Astrocyte of the spinal cord (primary cell): Measurements from ENCODE around the gene IL6.

ENCODE experiments used
- DNase-seq: peaks from one replicate; pipeline ENCODE4 v3.0.0; 2011; ENCODE audit warnings: low read depth, low spot score
- H3K4me3 ChIP-seq: 2 replicates; pipeline ENCODE4 v1.5.1; 2011; ENCODE audit warnings: low read depth, mild to moderate bottlenecking, low read length, moderate library complexity
- in situ Hi-C: cut with HindIII; loops from 2 replicates; pipeline ENCODE4 v1.10.0; 2017; ENCODE audit warnings: low sequenced_read_pairs
- TF ChIP-seq, protein P1 (sequence below): IDR thresholded peaks from 2 replicates; pipeline ENCODE4 v1.5.1; 2012; ENCODE audit warnings: low read depth, mild to moderate bottlenecking, low read length, inconsistent platforms

The IL6 gene

DNA sequence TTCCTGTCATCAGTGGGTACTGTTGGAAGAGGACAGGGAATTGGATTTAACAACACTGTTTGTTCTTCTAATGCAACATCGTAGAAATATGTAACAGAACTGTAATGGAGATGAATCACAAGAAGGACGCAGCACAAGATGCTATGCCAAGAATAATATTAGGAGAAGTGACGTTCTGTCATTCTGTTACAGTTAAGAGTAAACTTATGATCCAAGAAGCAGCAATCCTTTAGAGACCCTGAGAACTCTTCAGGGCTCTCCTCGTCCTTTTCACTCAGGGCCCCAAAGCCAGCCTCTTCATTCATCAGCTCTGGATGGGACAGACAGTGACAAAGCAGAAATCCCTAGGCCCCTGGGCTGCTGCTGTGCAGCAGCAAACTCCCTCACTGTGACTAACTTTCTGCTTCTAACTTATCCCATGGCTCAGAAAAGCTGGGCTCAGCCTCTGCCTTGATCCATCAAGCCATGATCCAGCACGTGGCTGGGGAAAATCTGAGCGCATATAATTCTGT is 8.7 kb upstream of the IL6 start:
- H3K4me3 ChIP-seq: no peak overlapping the region
- in situ Hi-C loops: no loop called here
- DNase-seq: peak; percentile 95
- TF ChIP-seq, protein P1, sequence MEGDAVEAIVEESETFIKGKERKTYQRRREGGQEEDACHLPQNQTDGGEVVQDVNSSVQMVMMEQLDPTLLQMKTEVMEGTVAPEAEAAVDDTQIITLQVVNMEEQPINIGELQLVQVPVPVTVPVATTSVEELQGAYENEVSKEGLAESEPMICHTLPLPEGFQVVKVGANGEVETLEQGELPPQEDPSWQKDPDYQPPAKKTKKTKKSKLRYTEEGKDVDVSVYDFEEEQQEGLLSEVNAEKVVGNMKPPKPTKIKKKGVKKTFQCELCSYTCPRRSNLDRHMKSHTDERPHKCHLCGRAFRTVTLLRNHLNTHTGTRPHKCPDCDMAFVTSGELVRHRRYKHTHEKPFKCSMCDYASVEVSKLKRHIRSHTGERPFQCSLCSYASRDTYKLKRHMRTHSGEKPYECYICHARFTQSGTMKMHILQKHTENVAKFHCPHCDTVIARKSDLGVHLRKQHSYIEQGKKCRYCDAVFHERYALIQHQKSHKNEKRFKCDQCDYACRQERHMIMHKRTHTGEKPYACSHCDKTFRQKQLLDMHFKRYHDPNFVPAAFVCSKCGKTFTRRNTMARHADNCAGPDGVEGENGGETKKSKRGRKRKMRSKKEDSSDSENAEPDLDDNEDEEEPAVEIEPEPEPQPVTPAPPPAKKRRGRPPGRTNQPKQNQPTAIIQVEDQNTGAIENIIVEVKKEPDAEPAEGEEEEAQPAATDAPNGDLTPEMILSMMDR: no peak

DNA sequence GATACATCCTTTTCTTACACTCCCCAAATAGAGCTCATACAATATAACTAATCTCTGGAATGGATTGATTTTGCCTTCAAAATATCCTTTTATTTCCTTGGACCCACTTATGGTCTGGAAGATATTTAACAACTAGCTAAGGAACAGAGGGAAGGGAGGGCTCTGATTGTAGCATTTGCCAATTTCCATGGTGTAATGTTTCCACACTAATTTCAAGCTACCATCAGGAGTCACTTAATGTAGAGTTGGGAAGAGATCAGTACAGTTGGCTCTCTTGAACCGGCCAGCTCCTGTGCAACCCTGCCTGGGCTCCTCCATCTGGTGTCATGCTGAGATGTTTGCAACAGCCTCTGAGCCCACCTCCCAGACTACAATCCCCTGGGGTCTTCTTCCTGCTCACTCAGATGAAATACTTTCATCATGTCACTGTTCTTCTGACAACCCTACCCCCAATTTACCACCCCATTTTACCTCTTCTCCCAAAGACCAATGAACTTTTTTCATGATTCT is 8.0 kb upstream of the IL6 start:
- TF ChIP-seq, protein P1: no peak
- peak; percentile 15 for DNase-seq
- in situ Hi-C loops: no loop called here
- no peak overlapping the region for H3K4me3 ChIP-seq

DNA sequence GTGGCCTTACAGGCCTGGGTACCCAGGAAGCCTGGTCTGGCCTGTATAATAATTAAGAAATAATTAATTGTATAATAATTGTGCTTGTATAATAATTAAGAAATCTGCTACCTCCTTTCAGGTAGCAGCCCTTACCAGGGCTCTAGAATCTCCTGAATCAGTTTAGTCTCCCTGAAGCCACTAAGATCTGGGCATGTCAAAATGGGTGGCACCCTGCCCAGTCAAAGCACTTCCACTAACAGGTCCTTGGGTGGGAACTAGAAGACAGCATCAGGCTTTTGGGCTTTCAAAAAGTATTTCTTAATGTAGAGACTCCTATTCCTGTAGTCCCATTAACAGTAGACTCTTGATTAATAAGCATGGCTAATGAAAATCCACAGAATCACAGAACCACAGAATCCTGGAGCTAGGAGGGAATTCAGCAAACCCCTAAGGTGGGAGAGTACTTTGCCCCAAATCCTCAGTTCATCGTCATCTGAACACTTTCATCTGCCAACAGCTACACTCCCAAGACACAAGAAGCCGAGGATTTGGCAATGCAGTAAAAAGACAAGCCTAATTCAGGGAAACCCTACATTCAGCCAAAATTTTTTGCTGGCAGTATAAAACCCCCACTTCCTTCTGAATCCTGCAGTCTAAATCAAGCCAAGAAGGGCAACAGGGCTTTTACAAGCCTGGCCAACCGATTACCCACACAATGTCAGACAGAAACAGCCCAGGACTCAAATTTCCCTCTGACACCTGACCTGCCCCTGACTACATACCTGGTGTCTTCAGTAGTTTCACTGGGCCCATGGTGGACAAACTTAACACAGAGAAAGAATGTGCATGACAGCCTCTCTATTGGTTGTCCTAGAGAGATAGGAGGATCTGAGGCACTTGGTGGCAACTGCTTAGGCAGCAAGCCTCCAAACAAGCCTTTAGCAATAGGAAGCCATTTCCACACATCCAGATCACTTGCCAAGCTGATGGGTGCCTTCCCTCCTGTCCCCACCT is 5.9 kb upstream of the IL6 start:
- no peak for DNase-seq
- TF ChIP-seq, protein P1: no peak
- no peak overlapping the region for H3K4me3 ChIP-seq
- in situ Hi-C loops: no loop called here

DNA sequence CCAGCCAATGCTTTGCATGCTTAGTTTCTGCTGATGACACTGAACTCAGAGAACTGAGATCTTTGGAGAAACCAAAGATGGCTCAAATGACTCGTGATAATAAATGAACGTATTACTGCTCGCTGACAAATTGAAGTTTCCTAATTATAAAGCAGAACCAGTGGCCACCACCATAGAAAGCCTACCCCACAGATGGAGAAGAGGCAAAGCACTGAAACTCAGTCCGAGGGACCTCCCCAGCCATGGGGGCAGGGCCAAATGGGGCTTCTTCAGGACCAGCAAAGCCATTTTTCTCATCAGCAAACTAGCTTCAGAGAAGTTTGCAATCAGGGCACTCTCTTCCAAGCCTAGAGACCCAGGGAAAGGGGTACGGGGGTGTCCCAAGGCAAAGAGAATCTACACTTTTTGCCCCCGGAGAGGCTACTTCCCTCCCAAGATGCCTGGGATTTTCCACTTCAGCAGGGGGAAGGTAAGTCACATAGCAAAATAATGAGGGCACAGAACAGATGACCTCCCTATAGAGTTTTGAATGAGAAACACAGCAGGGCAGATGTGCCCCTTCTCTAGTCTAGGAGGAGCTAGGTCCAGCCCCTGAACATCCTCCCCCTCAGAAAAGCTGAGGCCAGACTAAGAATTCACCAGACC is 4.3 kb upstream of the IL6 start:
- TF ChIP-seq, protein P1: no peak
- DNase-seq: no peak
- in situ Hi-C loops: no loop called here
- H3K4me3 ChIP-seq: no peak overlapping the region

DNA sequence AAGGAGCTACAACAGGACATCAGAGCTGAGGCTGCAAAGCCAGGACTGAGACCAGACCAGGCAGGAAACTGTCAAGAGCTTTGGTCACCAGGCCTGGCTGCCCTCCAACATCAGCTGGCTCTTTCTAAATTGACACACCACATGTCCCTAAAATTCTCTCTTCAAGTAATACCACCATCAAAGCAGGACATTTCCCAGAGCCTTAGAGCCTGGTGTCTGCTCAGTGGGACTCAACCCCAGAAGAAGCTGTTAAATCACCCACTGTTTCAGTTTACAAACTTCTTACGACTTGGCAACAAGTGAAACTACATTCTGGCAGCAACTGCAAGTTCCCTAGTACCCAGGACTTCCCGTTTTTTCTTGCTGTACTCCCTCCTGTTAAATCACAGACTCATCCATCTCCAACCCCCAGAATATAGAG is 3.8 kb upstream of the IL6 start:
- in situ Hi-C loops: no loop called here
- peak; percentile 71 for DNase-seq
- TF ChIP-seq, protein P1: no peak
- no peak overlapping the region for H3K4me3 ChIP-seq

DNA sequence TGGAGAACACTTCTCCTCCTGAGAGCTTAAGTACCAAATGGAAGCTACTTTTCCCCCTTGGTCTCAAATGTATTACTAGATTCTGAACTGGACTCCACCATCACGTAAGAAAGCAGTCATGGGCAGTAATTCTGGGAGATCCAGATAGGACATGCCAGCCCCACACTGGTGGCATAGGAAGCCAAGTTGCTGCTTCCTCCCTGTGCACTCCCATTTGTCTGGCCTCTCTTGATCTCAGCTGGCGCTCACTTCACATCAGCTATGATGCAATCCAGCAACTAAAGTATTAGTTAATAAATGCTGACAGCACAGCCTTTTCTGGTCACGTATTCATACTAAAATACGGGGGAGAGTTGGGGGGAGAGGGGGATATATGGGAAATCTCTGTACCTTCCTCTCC is 3.4 kb upstream of the IL6 start:
- no peak for DNase-seq
- in situ Hi-C loops: no loop called here
- no peak overlapping the region for H3K4me3 ChIP-seq
- TF ChIP-seq, protein P1: no peak
